GM18507 (cell line): Measurements from ENCODE around the gene ADARB1.

Experiments
- DNase-seq: peaks from one replicate; pipeline ENCODE4 v3.0.0; 2011; ENCODE audit warnings: low read depth; ENCODE audit not compliant: insufficient read length; ENCODE audit errors: extremely low spot score
- FAIRE-seq: peaks from 2 replicates; lab custom pipeline; 2011; peaks lifted over from hg19 to GRCh38; lab: Jason Lieb, UNC

ADARB1 gene

DNA sequence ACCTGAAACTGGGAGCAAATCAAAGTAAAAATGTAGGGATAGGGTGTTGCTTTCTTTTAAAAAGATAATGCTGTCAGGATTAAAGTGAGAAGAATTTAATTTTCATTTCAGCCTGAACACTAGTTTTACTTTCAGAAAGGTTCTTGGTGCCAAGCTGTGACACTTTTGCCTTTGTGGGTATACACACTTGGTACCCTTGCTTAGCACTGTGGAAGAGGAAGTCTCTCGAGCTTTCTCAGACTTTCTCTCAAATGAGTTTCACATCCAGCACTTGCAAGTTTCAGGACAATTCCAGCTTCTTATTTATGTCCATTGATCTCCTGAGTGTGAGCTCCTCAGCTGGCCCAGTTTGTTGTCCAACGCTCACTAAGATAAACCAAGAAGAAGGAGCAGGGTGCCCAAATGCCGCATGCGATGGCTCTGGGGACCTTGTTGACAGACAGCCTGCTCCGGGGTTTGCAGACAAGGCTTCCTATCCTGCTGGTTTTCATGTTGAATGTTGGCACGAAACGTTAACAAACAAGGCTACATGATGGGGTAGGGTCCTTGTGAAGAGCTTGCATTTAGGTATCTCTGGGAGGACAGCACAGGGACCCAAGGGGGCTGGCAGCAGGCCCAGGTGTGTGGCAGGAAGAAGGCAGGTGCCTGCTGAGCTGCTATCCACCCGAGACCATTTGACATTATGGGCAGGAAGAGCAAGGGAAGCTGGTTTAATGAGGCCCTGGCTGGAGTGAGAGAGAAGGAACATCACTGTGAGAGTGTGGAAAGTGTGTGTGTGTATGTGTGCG lies 133.7 kb downstream of the ADARB1 start:
- FAIRE-seq (no peak), DNase-seq (no peak)

DNA sequence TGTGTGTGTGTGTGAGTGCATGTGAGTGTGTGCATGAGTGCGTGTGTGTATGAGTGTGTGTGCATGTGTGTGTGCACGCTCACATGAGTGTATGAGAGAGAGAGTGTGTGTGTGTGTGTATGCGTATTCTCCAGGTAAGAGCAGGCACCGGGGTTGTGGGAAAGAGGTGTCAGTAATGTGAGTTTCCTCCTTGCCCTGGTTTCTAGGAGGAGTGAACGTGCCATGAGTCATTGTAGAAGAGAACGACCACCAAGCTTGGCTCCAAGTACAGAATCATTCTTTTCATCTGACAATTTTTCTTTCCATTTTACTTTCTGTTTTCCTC lies 134.2 kb downstream of the ADARB1 start:
- FAIRE-seq (no peak), DNase-seq (no peak)

GRCh38 chr21:45209046-45209445 lies 134.7 kb downstream of the ADARB1 start:
- DNase-seq (no peak), FAIRE-seq (no peak)

DNA sequence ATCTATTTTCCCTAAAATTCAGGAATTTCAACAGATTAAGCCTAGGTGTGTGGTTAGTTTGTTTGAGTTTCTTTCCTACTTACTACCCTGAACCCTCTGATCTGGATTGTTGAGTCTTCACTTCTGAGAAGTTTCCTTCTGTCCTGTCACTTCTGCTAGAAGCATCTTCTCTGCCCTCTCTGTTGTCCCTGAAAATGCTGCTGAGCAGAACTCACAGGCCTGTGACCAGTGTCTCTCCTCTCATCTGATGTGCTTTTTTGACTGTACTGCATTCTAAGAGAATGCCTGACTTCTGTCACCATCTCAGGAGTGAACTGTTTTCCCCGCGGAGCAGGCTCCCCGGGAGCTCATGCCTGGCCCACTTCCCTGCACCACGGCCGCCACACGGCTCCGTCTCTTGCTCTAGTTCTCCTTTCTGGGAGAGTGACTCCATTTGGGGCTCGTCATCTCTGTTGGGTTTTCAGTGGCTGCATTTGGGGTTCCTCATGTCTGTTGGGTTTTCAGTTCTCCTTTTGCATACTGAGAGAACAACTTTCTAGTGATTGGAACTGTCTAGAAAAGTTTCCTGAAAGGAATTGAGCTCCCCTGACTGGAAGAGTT lies 135.4 kb downstream of the ADARB1 start:
- no peak for DNase-seq
- FAIRE-seq, result no peak

- FAIRE-seq (no peak), DNase-seq (no peak)
Measured at GRCh38 chr21:45210461-45210983, 136.1 kb downstream of the ADARB1 start.

DNA sequence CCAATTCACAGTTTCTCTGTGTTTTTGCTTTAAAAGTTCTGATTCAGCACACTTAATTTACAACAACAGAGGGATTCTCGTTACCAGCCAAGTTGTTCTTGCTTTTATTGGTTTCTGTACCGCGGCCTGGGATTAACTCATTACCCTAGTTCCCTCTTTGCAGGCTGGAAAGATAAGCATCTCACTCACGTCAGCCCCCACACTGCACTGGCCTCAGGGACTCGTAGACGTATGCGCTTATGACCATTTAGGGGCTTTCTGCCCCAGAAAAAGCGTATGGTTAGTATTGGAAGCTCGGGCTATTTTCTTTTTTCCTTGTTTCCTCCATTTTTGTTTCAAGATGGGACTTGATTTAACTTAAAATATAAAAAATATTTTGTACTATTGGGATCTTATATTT lies 137.3 kb downstream of the ADARB1 start:
- DNase-seq (no peak), FAIRE-seq (no peak)

GRCh38 chr21:45213392-45213791 lies 139.0 kb downstream of the ADARB1 start:
- FAIRE-seq (no peak), DNase-seq (no peak)

GRCh38 chr21:45215213-45215612 lies 140.8 kb downstream of the ADARB1 start:
- FAIRE-seq (no peak), DNase-seq (no peak)

DNA sequence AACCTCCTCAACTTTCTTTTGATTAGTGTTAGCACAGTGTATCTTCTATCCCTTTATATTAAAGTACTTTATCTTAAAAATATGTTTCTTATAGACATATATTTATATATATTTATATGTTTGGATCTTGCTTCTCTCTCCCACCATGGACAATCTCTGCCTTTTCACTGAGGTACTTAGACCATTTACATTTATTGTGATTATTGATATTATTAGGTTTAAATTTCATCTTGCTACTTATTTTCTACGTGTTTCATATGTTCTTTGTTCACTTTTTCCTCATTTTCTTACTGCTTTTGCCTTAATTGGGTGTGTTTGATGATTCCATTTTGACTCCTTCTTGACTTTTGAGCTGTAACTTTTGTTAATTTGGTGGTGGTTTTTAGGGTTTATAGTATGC lies 142.6 kb downstream of the ADARB1 start:
- DNase-seq (no peak), FAIRE-seq (no peak)

DNA sequence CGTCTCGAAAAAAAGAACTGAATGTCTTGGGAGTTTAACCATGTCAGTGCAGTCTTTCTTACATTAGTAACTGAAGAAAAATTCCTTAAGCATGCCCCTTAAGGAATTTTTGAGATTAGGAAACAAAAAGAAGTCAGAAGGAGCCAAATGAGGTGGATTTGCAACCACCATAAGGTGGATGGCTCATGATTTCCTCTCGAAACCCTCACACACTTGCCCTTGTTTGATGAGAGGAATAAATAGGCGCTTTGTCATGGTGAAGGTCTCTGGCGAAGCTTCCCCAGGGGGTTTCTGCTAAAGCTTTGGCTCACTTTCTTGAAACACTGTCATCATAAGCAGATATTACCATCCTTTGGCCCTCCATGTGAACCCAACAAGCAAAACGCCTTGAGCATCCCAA lies 145.1 kb downstream of the ADARB1 start:
- DNase-seq (no peak), FAIRE-seq (no peak)

- no peak for FAIRE-seq
Measured at GRCh38 chr21:45220071-45220481, 145.7 kb downstream of the ADARB1 start.

DNA sequence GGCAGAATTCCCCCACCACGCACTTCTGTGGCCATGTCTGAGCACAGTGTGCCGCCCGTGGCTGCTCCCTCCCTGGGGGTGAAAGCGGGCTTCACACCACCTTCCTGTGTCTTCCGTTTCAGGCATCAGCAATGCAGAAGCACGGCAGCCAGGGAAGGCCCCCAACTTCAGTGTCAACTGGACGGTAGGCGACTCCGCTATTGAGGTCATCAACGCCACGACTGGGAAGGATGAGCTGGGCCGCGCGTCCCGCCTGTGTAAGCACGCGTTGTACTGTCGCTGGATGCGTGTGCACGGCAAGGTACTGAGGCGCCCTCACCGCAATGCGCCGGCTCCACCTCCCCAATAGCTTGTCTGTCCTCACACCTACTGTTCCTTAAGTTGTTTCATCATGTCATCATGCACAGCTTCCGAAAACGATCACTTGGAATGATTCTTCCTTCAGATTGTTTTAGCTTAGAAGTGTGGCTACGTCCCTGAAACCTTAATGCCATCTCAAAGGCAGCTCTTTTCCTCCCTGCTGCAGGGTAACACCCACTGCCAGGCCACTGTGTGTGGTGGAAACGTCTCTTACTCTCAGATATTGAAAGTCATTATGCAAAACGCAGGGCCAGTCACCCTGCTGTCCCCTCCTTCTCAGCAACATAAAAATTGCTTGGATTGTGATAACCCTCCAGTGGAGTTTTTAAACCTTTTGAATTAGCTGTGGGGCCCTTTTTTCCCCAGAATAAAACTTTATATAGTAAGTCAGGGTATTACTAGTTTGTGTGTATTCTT lies 146.5 kb downstream of the ADARB1 start:
- FAIRE-seq, result no peak
- no peak for DNase-seq

More at GRCh38 chr21:45220071-45220481, 145.7 kb downstream of the ADARB1 start:
- no peak for DNase-seq

GRCh38 chr21:45222001-45222400 lies 147.6 kb downstream of the ADARB1 start:
- DNase-seq (no peak), FAIRE-seq (no peak)

DNA sequence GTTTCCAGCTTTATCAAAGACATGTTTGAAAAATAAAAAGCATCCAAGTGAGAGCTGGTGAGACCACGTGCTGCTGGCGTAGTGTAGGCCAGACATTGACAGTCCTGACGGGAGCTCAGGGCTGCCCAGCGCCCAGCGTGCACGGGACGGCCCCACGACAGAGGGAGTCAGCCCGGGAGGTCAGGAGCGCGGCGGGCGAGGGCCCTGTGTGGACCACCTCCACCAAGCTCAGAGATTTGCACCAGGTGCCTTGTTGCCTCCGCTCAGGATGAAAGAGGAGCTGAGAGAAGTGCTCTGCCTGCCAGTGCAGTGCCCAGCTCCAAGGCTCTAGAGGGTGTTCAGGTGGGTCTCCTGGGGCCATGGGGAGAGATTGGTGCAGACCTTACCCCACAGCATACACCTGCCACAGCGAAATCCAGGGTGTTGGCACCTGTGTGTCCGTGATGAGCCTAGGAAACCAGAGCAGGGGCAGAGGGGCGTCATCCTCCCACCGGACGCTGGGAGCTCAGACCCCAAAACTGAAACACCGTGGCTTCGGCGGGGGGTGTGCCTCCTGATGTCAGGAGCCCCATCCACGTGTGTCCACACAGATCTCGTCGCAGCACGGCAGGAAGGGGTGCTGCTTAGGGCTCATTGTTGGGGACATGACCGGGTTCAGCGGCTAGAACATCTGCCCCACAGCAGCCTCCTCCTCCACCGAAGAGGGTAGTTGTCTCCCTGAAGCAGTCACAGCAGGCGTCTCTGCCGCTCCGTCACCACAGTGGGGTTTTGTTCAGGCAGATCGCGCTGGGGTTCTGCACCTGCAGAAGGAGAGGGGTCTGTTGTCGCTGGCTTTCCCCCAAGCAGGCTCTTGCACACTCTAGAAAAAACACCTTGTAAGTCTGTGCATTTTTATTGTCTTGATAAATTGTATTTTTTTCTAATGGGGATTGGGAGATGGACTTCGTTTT lies 149.1 kb downstream of the ADARB1 start:
- no peak for DNase-seq
- FAIRE-seq, result no peak

GRCh38 chr21:45224189-45224938 lies 150.0 kb downstream of the ADARB1 start:
- DNase-seq (no peak), FAIRE-seq (no peak)

DNA sequence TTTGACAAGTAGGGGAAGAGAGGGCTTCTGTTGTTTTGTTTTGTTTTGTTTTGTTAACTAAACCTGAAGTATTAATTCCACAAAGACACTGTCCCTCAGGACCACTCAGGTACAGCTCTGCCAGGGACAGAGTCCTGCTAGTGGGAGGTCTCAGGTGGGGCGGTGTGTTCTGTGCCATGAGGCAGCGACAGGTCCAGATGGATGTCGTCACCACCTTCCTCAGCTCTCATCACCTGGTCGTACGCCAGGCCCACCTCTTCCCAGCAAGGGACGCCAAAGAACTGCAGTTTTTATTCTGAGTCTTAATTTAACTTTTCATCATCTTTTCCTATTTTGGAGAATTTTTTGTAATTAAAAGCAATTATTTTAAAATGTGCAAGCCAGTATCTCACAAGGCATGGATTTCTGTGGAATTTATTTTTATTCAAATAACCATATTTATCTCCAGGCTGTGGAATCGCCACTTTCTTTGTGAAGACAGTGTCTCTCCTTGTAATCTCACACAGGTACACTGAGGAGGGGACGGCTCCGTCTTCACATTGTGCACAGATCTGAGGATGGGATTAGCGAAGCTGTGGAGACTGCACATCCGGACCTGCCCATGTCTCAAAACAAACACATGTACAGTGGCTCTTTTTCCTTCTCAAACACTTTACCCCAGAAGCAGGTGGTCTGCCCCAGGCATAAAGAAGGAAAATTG lies 150.8 kb downstream of the ADARB1 start:
- DNase-seq (no peak), FAIRE-seq (no peak)

GRCh38 chr21:45225741-45226327 lies 151.5 kb downstream of the ADARB1 start:
- FAIRE-seq, result no peak
- no peak for DNase-seq
